H9 (cell line): ENCODE results near the gene ZNF225. TPM values are rescaled to one million over a fixed set of nuclear protein-coding genes. Genes with fewer than 3 reads are reported as not detected.

ENCODE experiments used
- DNase-seq: peaks from one replicate; pipeline ENCODE4 v3.0.0-alpha.2; 2017
- H2AFZ ChIP-seq: one replicate; pipeline ENCODE4 v1.6.1; 2013; ENCODE audit warnings: mild to moderate bottlenecking, low read length, control low read depth, moderate library complexity
- H2AK5ac ChIP-seq: 2 replicates; pipeline ENCODE4 v1.6.1; 2013; ENCODE audit warnings: low read length, control low read depth, mixed read lengths; ENCODE audit not compliant: insufficient read length
- H2BK120ac ChIP-seq: one replicate; pipeline ENCODE4 v1.6.1; 2013; ENCODE audit warnings: low read depth, mild to moderate bottlenecking, low read length, control low read depth, inconsistent platforms; ENCODE audit not compliant: poor library complexity, severe bottlenecking
- H2BK12ac ChIP-seq: 2 replicates; pipeline ENCODE4 v1.6.1; 2013; ENCODE audit warnings: low read length, control low read depth, mixed read lengths, low read depth; ENCODE audit not compliant: insufficient read length
- H2BK15ac ChIP-seq: 2 replicates; pipeline ENCODE4 v1.6.1; 2013; ENCODE audit warnings: low read depth, low read length, control low read depth
- H2BK20ac ChIP-seq: one replicate; pipeline ENCODE4 v1.6.1; 2013; ENCODE audit warnings: low read depth, mild to moderate bottlenecking, low read length, control low read depth, inconsistent platforms; ENCODE audit not compliant: poor library complexity, severe bottlenecking
- H2BK5ac ChIP-seq: 2 replicates; pipeline ENCODE4 v1.6.1; 2013; ENCODE audit warnings: low read length, control low read depth, mixed read lengths; ENCODE audit not compliant: insufficient read length
- H3K14ac ChIP-seq: 2 replicates; pipeline ENCODE4 v1.6.1; 2013; ENCODE audit warnings: low read length, control low read depth; ENCODE audit not compliant: insufficient read depth
- H3K18ac ChIP-seq: 2 replicates; pipeline ENCODE4 v1.6.1; 2013; ENCODE audit warnings: low read depth, mild to moderate bottlenecking, mixed read lengths, low read length, control low read depth; ENCODE audit not compliant: insufficient read length
- H3K23ac ChIP-seq: 2 replicates; pipeline ENCODE4 v1.6.1; 2013; ENCODE audit warnings: low read length, control low read depth, mixed read lengths, low read depth; ENCODE audit not compliant: insufficient read length
- H3K23me2 ChIP-seq: 2 replicates; pipeline ENCODE4 v1.6.1; 2013; ENCODE audit warnings: low read depth, mild to moderate bottlenecking, mixed read lengths, low read length, control low read depth; ENCODE audit not compliant: insufficient read length, poor library complexity, severe bottlenecking
- H3K27ac ChIP-seq: 2 replicates; pipeline ENCODE4 v1.5.1; 2013; ENCODE audit warnings: low read length, control low read depth, mixed read lengths, low read depth; ENCODE audit not compliant: insufficient read length
- H3K27me3 ChIP-seq: 2 replicates; pipeline ENCODE4 v1.6.1; 2013; ENCODE audit warnings: low read length, control low read depth, inconsistent platforms; ENCODE audit not compliant: insufficient read depth
- H3K4ac ChIP-seq: 2 replicates; pipeline ENCODE4 v1.6.1; 2013; ENCODE audit warnings: low read depth, mild to moderate bottlenecking, control low read depth, inconsistent platforms, low read length, moderate library complexity
- H3K4me1 ChIP-seq: 2 replicates; pipeline ENCODE4 v1.6.1; 2013; ENCODE audit warnings: low read length, control low read depth, inconsistent platforms; ENCODE audit not compliant: insufficient read depth
- H3K4me2 ChIP-seq: 2 replicates; pipeline ENCODE4 v1.6.1; 2013; ENCODE audit warnings: low read length, control low read depth, mixed read lengths; ENCODE audit not compliant: insufficient read length, insufficient read depth
- H3K56ac ChIP-seq: 2 replicates; pipeline ENCODE4 v1.6.1; 2013; ENCODE audit warnings: low read depth, mild to moderate bottlenecking, mixed read lengths, low read length, control low read depth; ENCODE audit not compliant: insufficient read length
- H3K79me1 ChIP-seq: 2 replicates; pipeline ENCODE4 v1.6.1; 2013; ENCODE audit warnings: low read depth, mild to moderate bottlenecking, moderate library complexity, low read length, control low read depth, inconsistent platforms; ENCODE audit not compliant: insufficient read depth, poor library complexity, severe bottlenecking
- H3K79me2 ChIP-seq: 2 replicates; pipeline ENCODE4 v1.6.1; 2013; ENCODE audit warnings: low read length, control low read depth, inconsistent platforms; ENCODE audit not compliant: insufficient read depth
- H3K9ac ChIP-seq: 2 replicates; pipeline ENCODE4 v1.6.1; 2013; ENCODE audit warnings: low read length, control low read depth, mixed read lengths; ENCODE audit not compliant: insufficient read length; ENCODE audit errors: extremely low read depth
- H3K9me3 ChIP-seq: one replicate; pipeline ENCODE4 v1.6.1; 2013; ENCODE audit warnings: low read depth, low read length, inconsistent platforms; ENCODE audit not compliant: control insufficient read depth
- H3T11ph ChIP-seq: one replicate; pipeline ENCODE4 v1.6.1; 2013; ENCODE audit warnings: mild to moderate bottlenecking, low read length, control low read depth, inconsistent platforms
- H4K20me1 ChIP-seq: one replicate; pipeline ENCODE4 v1.6.1; 2013; ENCODE audit not compliant: control insufficient read depth, insufficient read length, insufficient read depth
- H4K5ac ChIP-seq: 2 replicates; pipeline ENCODE4 v1.6.1; 2013; ENCODE audit warnings: low read depth, mild to moderate bottlenecking, mixed read lengths, low read length, control low read depth; ENCODE audit not compliant: insufficient read length
- H4K8ac ChIP-seq: replicated peaks from 2 replicates; pipeline ENCODE4 v1.6.1; 2013; ENCODE audit warnings: low read length, control low read depth, mixed read lengths, low read depth; ENCODE audit not compliant: insufficient read length
- H4K91ac ChIP-seq: 2 replicates; pipeline ENCODE4 v1.6.1; 2013; ENCODE audit warnings: low read depth, mild to moderate bottlenecking, moderate library complexity, mixed read lengths, low read length, control low read depth; ENCODE audit not compliant: insufficient read length
- H3K27ac Mint-ChIP-seq, 3 experiments: 2 replicates in 2 of 3; 3 replicates in 1 of 3; pipeline ENCODE4 v1.8.0; 2020 to 2021; ENCODE audit warnings: mixed read lengths in 3 of 3, mild to moderate bottlenecking in 1 of 3, moderate library complexity in 1 of 3
- H3K27me3 Mint-ChIP-seq: 2 replicates; pipeline ENCODE4 v1.8.0; 2021; ENCODE audit warnings: low read depth, mild to moderate bottlenecking, moderate library complexity, mixed read lengths
- H3K36me3 Mint-ChIP-seq, 3 experiments: 2 replicates in 2 of 3; 3 replicates in 1 of 3; pipeline ENCODE4 v1.8.0; 2020 to 2021; ENCODE audit warnings: low read depth in 3 of 3, mixed read lengths in 3 of 3; ENCODE audit not compliant: insufficient read depth in 1 of 3
- H3K4me1 Mint-ChIP-seq, 2 experiments: 2 replicates each; pipeline ENCODE4 v1.8.0; 2020; ENCODE audit warnings: mixed read lengths in 2 of 2
- H3K4me3 Mint-ChIP-seq, 2 experiments: 2 replicates in 1 of 2; 3 replicates in 1 of 2; pipeline ENCODE4 v1.8.0; 2020 to 2021; ENCODE audit warnings: mild to moderate bottlenecking in 2 of 2, mixed read lengths in 2 of 2, moderate library complexity in 1 of 2
- H3K9me3 Mint-ChIP-seq, 2 experiments: 2 replicates in 1 of 2; 3 replicates in 1 of 2; pipeline ENCODE4 v1.8.0; 2020; ENCODE audit warnings: mild to moderate bottlenecking in 2 of 2, mixed read lengths in 2 of 2, moderate library complexity in 1 of 2
- CTCF ChIP-seq: fragments of 200-600 bp; sonication (generic); conservative IDR thresholded peaks from 3 replicates; pipeline ENCODE4 v1.8.0; 2021; ENCODE audit warnings: antibody characterized with exemption, mild to moderate bottlenecking
- WGBS: extraction: QIAGEN DNeasy Blood & Tissue Kit; methylation state at CpG from one replicate; pipeline ENCODE4 v1.1.7; 2013; ENCODE audit warnings: missing lambda C conversion rate, low lambda C conversion rate, mixed read lengths; ENCODE audit not compliant: insufficient read length; ENCODE audit errors: extremely low coverage; 5-methylcytosine and 5-hydroxymethylcytosine counted together
- total RNA-seq: library from RNA; stranded (reverse); gene quantifications from 2 replicates; pipeline ENCODE4 v1.2.1, GENCODE V29; 2021

ZNF225 gene
- total RNA-seq, 1 experiment from 2014 or later = 3.9 TPM

GRCh38 chr19:44069415-44069814, 43.8 kb upstream of the ZNF225 start:
- H3K18ac ChIP-seq = no peak overlapping the region
- H3K23ac ChIP-seq = no peak overlapping the region
- H3K4ac ChIP-seq = no peak overlapping the region
- peaks cover 16% of the 10 kb centered on the region for H3K9me3 ChIP-seq
- no peaks in the 10 kb centered on the region for H3K4me1 ChIP-seq
- no peak for DNase-seq
- peaks cover 12 to 16% of the 10 kb centered on the region in 2 experiments for H3K4me1 Mint-ChIP-seq
- H3K79me1 ChIP-seq = no peaks in the 10 kb centered on the region
- H3K36me3 Mint-ChIP-seq = peaks cover 39 to 52% (median 50%) of the 10 kb centered on the region in 3 experiments
- H3K9ac ChIP-seq = no peak overlapping the region
- H3K27me3 Mint-ChIP-seq = peaks cover 33% of the 10 kb centered on the region
- no peaks in the 10 kb centered on the region for H4K20me1 ChIP-seq
- H3K27ac Mint-ChIP-seq = no peak overlapping the region
- no peak overlapping the region for H3K4me2 ChIP-seq
- H3K4me3 Mint-ChIP-seq = no peak overlapping the region
- H3K27ac ChIP-seq = no peak overlapping the region
- H4K5ac ChIP-seq = no peak overlapping the region
- no peak overlapping the region for H2BK15ac ChIP-seq
- H3K9me3 Mint-ChIP-seq = peaks cover 48 to 56% of the 10 kb centered on the region in 2 experiments
- H3T11ph ChIP-seq = no peak overlapping the region
- no peak for TF ChIP-seq CTCF
- no peak overlapping the region for H2BK5ac ChIP-seq
- H3K27me3 ChIP-seq = no peaks in the 10 kb centered on the region; the same call in 1 of the 2 replicates
- H3K56ac ChIP-seq = no peak overlapping the region
- no peak overlapping the region for H2AFZ ChIP-seq
- H3K79me2 ChIP-seq = no peaks in the 10 kb centered on the region
- no peak overlapping the region for H2BK20ac ChIP-seq
- H2BK120ac ChIP-seq = no peak overlapping the region
- H4K91ac ChIP-seq = no peak overlapping the region
- H2BK12ac ChIP-seq = no peak overlapping the region
- no peak overlapping the region for H3K14ac ChIP-seq
- H2AK5ac ChIP-seq = no peak overlapping the region
- peaks cover 14% of the 10 kb centered on the region for H3K23me2 ChIP-seq
- WGBS = no CpG with 5 or more reads among the region's 1 CpG
- H4K8ac ChIP-seq = no peak overlapping the region
